Central memory CD8-positive, alpha-beta T cell (primary cell): ENCODE data around the gene RFT1.
A peak's percentile ranks its signal among the peaks of the same experiment; 100 is the strongest.

Experiments
- ATAC-seq: fragments of 150-1000 bp; cut with Tn5 transposase; replicated peaks from 2 replicates; pipeline ENCODE4 v1.10.0; 2022; ENCODE audit warnings: mild to moderate bottlenecking, moderate FRiP score, moderate number of reproducible peaks; ENCODE audit not compliant: poor library complexity, severe bottlenecking; ENCODE audit errors: extremely low read depth
- DNase-seq, 2 donors: peaks; one replicate each; pipeline ENCODE4 v3.0.0; 2021; ENCODE audit warnings: low spot score in 2 of 2
- H3K27ac Mint-ChIP-seq: one replicate; pipeline ENCODE4 v1.8.0; 2022; ENCODE audit warnings: low read depth, mild to moderate bottlenecking, moderate library complexity, mixed read lengths
- H3K27me3 Mint-ChIP-seq: one replicate; pipeline ENCODE4 v1.8.0; 2022; ENCODE audit warnings: mixed read lengths
- H3K36me3 Mint-ChIP-seq: one replicate; pipeline ENCODE4 v1.8.0; 2022; ENCODE audit warnings: mild to moderate bottlenecking, moderate library complexity, mixed read lengths; ENCODE audit not compliant: insufficient read depth
- H3K4me1 Mint-ChIP-seq: one replicate; pipeline ENCODE4 v1.8.0; 2022; ENCODE audit warnings: mixed read lengths
- H3K4me3 Mint-ChIP-seq: one replicate; pipeline ENCODE4 v1.8.0; 2022; ENCODE audit warnings: mild to moderate bottlenecking, moderate library complexity, mixed read lengths
- H3K9me3 Mint-ChIP-seq: one replicate; pipeline ENCODE4 v1.8.0; 2022; ENCODE audit warnings: mixed read lengths

RFT1 gene

DNA sequence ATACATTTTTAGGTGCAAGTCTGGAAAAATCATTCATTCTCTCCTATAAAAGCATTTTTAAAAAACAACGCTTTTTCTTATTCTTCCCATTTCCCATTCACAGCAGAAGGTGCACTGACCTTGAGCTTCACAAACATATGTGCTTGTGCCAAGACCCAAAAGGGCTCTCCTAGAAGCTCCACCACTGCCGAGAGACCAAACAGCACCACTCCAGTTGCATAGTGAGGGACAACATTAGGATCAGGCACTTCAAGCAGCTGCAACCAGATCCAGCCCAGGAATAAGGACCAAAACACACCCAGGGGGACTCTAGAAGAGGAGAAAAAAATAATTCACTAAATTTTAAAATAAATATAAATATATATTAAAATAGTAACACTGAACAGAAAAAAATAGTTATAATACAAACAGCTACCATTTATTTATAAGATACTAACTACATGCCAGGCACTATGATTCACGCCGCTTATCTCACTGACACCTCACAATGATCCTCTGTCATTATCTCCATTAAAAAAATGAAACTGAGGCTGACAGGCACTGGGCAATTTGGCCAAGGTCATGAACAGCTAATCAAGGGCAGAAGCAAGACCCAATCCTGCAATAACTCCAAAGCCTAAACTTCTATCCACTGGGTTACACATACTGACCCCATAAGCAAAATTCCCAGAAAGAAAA lies 7.8 kb downstream of the RFT1 start:
- Mint-ChIP-seq H3K27me3 (no peaks in the 10 kb centered on the region), H3K9me3 (no peaks in the 10 kb centered on the region), H3K27ac (no peak overlapping the region), H3K4me1 (no peaks in the 10 kb centered on the region), H3K36me3 (peaks cover 52% of the 10 kb centered on the region), H3K4me3 (no peak overlapping the region)
- ATAC-seq = no peak
- DNase-seq = no peak

DNA sequence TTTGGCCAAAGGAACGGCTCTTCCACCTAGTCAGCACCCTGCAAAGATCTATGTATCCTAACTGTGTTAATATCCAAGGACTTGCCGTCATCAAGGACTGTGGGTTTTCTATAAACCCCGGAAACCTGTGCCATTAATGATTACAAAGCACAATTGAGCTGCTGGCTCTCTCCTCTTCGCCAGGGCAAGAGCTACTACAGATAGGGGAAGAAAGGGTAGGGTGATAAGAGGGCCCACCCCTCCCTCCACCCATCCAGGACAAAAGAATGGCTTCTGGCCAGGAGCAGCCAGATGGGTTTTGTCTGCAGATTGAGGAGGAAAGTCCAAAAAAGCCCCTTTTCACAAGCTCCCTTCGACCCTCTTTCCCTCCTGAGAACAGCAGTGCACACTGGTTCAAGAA lies 9.9 kb downstream of the RFT1 start:
- H3K4me1 Mint-ChIP-seq = no peaks in the 10 kb centered on the region
- DNase-seq (no peak), ATAC-seq (no peak)
- H3K36me3 Mint-ChIP-seq = peaks cover 57% of the 10 kb centered on the region
- H3K9me3 Mint-ChIP-seq = no peaks in the 10 kb centered on the region
- no peak overlapping the region for H3K27ac Mint-ChIP-seq
- no peak overlapping the region for H3K4me3 Mint-ChIP-seq
- no peaks in the 10 kb centered on the region for H3K27me3 Mint-ChIP-seq

DNA sequence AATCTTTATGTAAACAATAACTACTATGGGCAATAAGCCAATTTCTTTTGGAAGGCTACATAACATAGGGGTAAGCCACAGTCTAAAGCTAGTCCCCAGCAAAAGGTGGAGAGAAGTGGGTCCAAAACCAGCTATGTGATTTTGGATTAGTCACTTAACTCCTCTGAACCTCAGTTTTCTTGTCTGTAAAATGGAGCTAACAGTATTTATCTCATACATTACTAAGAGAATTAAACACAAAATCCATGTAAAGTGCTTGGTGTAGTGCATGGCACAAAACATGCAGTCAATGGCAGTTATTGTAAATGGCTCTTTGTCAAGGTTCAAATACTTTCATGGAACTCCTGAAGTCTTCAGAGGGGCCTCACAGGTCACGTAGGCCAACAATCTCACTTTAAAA lies 13.3 kb downstream of the RFT1 start:
- ATAC-seq = no peak
- Mint-ChIP-seq H3K9me3 (no peaks in the 10 kb centered on the region), H3K4me3 (no peak overlapping the region), H3K36me3 (peaks cover 38% of the 10 kb centered on the region), H3K27ac (no peak overlapping the region), H3K4me1 (no peaks in the 10 kb centered on the region), H3K27me3 (no peaks in the 10 kb centered on the region)
- DNase-seq = no peak

DNA sequence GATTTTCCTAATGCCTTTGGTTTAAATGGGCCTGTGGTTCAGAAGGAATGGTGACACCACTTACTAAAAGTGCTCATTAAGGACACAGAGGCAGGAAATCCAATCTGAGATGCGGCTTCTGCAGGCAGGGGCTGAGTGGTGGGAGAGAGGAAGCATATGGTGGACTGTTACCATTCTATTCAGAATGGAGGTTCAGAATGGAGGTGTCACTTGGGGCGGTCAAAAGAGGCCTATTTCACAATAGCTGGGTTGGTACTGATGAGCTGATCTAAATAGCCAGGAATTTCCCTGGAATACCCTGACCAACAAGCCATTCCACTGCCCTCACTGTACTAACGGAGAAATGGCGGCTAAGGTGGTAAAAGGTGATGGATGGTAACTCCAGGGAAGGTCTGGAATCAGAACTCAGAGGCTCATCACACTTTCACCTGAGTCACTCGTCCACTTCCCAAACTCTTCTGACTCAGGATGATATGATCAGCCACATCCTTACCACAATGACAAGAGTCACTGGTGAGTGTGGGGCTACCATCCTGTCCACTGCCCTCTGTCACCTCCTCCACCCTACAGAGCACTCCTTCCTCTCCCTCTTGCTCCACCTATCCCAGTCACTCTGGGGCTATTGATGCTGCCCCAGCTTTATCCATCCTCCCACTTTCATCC lies 15.7 kb downstream of the RFT1 start:
- Mint-ChIP-seq H3K4me3 (no peak overlapping the region), H3K27me3 (no peaks in the 10 kb centered on the region), H3K27ac (no peak overlapping the region), H3K36me3 (peaks cover 31% of the 10 kb centered on the region), H3K9me3 (no peaks in the 10 kb centered on the region), H3K4me1 (no peaks in the 10 kb centered on the region)
- no peak for DNase-seq
- ATAC-seq = no peak

DNA sequence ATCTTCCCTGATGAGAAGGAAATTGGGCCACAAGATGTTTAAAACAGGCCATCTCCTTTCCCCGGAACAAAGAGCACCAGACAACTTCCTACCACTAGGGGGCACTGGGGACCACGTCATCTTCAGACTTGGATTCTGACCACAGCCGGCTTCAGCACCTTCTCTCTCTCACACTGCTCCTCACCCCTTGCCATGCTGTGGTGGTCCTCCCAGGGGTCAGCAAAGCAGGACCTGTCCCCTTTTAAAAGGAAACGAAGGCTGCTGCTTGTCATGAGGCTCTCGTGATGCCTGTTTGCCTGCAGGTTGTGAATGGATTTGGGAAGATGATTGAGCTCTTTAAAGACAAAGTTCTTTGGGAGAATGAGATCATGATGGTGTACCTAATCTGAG lies 16.2 kb downstream of the RFT1 start:
- Mint-ChIP-seq H3K4me3 (no peak overlapping the region), H3K4me1 (no peaks in the 10 kb centered on the region), H3K36me3 (peaks cover 27% of the 10 kb centered on the region), H3K27me3 (no peaks in the 10 kb centered on the region), H3K27ac (no peak overlapping the region), H3K9me3 (no peaks in the 10 kb centered on the region)
- peak; percentile 74 to 77 for DNase-seq
- ATAC-seq = peak; percentile 86

DNA sequence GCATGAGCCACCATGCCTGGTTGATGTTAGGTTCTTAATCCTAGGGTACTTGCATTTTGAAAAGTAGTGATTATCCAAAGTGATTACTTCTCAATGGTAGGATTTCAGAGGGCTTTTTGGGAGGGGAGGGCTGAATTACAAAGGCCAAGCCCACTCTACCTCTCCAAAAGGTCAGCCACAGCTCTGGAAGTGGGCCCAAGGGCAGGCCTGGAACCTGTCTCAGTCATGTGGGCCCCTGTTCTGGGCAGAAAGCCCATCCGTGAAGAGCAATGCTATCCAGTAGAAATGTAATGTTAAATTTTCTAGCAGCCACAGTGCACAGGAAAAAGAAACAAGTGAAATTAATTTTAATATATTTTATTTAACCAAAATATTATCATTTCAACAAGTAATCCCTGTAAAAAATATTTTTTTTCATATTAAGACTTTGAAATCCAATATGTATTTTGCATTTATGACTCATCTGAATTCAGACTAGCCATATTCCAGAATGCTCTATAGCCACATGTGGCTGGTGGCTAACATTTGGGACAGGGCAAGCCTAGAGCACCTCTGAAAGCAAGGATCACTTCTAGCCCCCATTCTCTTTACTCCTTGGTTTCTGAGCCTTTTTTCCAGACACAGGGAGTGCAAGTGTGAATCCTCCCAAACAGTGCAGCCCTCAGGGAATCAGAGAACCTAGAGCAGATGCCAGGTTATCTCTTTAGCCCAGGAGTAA lies 16.8 kb downstream of the RFT1 start:
- Mint-ChIP-seq H3K4me3 (no peak overlapping the region), H3K4me1 (no peaks in the 10 kb centered on the region), H3K9me3 (no peaks in the 10 kb centered on the region), H3K27ac (no peak overlapping the region), H3K36me3 (peaks cover 28% of the 10 kb centered on the region), H3K27me3 (no peaks in the 10 kb centered on the region)
- ATAC-seq = no peak
- DNase-seq = no peak

DNA sequence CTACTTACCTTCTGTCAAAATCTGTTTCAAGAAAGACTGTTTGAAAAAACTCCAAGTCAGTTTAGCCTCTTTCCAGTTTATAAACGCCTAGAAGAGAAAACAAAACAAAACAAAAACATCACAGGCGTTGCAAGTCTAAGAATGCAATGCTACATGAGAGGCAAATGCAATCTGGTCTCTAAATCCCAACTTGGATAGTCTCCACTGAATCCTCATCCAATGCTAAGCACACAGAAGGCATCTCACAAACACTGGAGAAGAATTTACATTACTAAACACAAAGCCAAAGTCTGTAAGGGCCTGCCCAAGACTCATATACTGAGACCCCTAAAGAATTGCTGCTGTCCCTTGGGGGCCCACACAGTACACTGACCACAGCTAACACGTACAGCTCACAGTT lies 18.4 kb downstream of the RFT1 start:
- no peak overlapping the region for H3K4me3 Mint-ChIP-seq
- no peaks in the 10 kb centered on the region for H3K4me1 Mint-ChIP-seq
- H3K36me3 Mint-ChIP-seq = peaks cover 22% of the 10 kb centered on the region
- H3K27me3 Mint-ChIP-seq = no peaks in the 10 kb centered on the region
- DNase-seq = no peak
- H3K9me3 Mint-ChIP-seq = no peaks in the 10 kb centered on the region
- H3K27ac Mint-ChIP-seq = no peak overlapping the region
- no peak for ATAC-seq

DNA sequence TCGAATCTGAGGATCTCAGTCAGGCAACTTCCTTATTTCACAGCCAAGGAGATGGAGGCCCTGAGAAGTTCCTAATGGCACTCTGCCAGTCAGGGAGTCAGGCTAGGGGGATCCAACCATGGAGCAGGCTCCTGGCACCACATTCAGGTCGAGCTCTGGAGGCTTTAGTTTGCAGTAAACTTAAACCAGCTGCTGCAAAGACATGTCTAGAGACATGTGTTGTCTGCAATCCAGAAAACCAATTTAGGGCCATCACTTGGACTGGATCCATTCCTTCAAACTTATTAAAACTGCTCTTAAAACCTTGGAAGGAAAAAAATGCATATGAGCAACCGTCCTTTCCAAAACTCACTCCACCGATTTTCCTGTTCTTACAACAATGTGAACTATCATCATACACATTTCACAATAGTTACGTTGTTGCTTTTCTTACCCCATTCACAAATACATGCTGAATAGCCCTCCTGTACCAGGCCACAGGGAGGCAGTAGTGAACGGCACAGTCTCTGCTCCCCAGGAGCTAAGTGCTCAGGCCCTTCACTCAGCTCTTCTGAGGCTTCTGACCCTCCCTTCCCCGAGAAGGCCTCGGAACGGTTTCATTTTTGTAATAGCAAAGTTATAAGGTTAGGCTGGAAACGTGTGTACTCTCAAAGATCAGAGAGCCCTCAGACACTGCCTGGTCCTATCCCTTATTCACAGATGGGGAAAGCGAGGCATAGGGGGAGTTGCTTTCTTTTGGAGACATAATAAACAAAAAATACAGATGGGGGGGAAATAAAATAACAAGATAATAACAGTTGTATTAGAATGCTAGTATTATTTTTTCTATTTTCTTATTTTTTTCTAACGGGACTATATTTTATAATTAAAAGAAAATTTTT lies 20.1 kb downstream of the RFT1 start:
- peak overlapping the region; percentile 51 for H3K27ac Mint-ChIP-seq
- H3K9me3 Mint-ChIP-seq = no peaks in the 10 kb centered on the region
- no peaks in the 10 kb centered on the region for H3K4me1 Mint-ChIP-seq
- H3K27me3 Mint-ChIP-seq = no peaks in the 10 kb centered on the region
- ATAC-seq (no peak), DNase-seq (no peak)
- H3K4me3 Mint-ChIP-seq = no peak overlapping the region
- H3K36me3 Mint-ChIP-seq = peaks cover 24% of the 10 kb centered on the region

DNA sequence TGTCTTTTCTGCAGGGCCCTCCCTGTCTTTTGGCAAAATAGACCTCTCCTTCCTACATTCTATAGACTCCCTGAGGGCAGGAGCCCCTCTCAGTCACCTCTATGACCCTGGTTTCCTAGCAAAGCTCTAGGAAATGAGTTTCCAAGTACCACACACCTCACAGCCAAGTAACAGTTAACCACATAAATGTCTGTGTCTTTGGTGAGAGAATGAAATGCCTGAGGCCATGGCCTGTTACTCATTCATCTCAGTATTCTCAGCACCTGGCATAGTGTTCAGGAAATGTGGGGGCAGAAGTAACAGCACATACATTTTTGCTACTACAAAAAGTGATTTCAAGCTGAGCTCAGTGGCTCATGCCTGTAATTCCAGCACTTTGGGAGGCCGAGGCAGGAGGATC lies 21.0 kb downstream of the RFT1 start:
- no peaks in the 10 kb centered on the region for H3K4me1 Mint-ChIP-seq
- DNase-seq (no peak), ATAC-seq (no peak)
- peaks cover 27% of the 10 kb centered on the region for H3K36me3 Mint-ChIP-seq
- no peak overlapping the region for H3K4me3 Mint-ChIP-seq
- H3K27me3 Mint-ChIP-seq = no peaks in the 10 kb centered on the region
- no peak overlapping the region for H3K27ac Mint-ChIP-seq
- H3K9me3 Mint-ChIP-seq = no peaks in the 10 kb centered on the region

DNA sequence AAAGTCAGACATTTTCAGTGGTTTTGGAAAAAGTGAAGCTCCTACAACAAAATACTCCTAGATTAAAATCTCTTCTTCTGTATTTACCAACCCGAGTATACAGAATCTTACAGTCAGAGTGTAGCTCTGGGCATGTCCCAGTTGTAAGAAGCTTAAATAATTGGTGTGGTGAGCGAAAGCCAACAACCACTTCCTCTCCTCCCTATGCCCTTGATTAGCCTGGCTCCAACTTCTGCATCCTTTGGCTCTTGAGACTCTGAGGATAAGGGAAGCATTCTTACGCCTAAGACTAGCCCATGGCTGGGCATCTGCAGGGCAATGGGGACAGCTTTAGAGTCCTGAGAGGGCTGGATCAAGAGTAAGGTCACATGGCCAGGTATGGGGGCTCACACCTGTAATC lies 25.5 kb downstream of the RFT1 start:
- Mint-ChIP-seq H3K36me3 (peaks cover 34% of the 10 kb centered on the region), H3K4me3 (no peak overlapping the region), H3K4me1 (peaks cover 15% of the 10 kb centered on the region), H3K9me3 (no peaks in the 10 kb centered on the region), H3K27ac (no peak overlapping the region), H3K27me3 (no peaks in the 10 kb centered on the region)
- no peak for ATAC-seq
- no peak for DNase-seq

DNA sequence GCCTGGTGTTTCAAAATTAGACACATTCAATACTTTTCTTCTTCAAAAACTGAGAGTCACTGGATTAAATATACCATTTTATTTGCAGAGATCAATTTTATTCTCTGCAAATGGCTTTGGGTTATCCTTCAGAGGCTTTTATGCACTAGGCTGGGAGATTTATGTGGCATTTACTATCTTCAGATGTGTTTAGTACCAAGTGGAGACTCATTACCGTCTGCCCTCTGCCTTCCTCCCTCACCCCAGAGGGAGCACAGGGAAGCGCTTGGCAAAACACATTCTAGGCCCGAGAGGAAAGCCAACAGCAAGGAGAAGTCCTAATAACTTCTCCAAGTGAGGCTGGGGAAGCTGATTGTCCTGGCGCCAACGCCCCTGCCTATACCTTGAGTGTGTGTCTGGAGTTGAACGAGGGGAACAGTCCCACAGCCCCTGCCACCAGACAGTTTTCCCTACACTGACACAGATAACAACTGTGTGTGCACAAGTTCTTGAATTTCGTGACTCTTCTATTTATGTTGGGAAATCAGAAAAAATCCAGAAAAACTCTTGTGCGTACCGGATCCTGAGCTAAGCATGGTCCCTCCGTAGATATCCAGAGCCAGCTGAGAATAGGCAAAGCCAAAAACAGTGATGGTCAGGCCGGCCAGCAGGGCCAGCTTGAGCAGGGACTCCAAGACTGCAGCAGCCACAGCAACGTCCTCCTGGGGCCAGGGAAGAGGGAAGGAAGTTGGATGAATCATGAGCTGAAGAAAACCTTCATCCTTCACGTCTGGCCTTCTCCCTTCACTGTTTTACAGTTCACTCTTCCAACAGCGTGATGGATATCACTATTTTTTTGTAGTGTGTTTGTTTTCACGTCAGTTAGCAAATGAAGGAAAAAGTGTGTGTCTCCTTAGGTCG lies 26.6 kb downstream of the RFT1 start:
- Mint-ChIP-seq H3K4me3 (no peak overlapping the region), H3K27ac (no peak overlapping the region), H3K4me1 (peaks cover 15% of the 10 kb centered on the region), H3K36me3 (peaks cover 35% of the 10 kb centered on the region), H3K27me3 (no peaks in the 10 kb centered on the region), H3K9me3 (no peaks in the 10 kb centered on the region)
- ATAC-seq = no peak
- no peak for DNase-seq
